HUES48 (cell line): ENCODE measurements around the gene SLC16A10.
"Not testable (repeated sequence)": the region's sequence is repeated elsewhere in the genome, so short reads cannot be mapped to it uniquely, and the experiment has no call there.

ENCODE experiments used
- H3K27ac ChIP-seq: one replicate; pipeline ENCODE4 v1.7.0; 2013; ENCODE audit warnings: low read depth, low read length, inconsistent platforms
- H3K27me3 ChIP-seq: 2 replicates; pipeline ENCODE4 v1.6.1; 2013; ENCODE audit warnings: mild to moderate bottlenecking, low read length; ENCODE audit not compliant: control insufficient read depth, insufficient read depth
- H3K36me3 ChIP-seq: 2 replicates; pipeline ENCODE4 v1.6.1; 2013; ENCODE audit warnings: low read length; ENCODE audit not compliant: control insufficient read depth, insufficient read depth
- H3K4me1 ChIP-seq: 2 replicates; pipeline ENCODE4 v1.6.1; 2013; ENCODE audit warnings: mild to moderate bottlenecking, low read length; ENCODE audit not compliant: control insufficient read depth, insufficient read depth
- H3K4me3 ChIP-seq: 2 replicates; pipeline ENCODE4 v1.5.1; 2013; ENCODE audit warnings: mild to moderate bottlenecking, low read depth, low read length
- H3K9ac ChIP-seq: 2 replicates; pipeline ENCODE4 v1.6.1; 2013; ENCODE audit warnings: mild to moderate bottlenecking, low read depth, low read length, moderate library complexity
- H3K9me3 ChIP-seq: 2 replicates; pipeline ENCODE4 v1.6.1; 2013; ENCODE audit warnings: low read length; ENCODE audit not compliant: control insufficient read depth, insufficient read depth

The SLC16A10 gene

GRCh38 chr6:111132669-111133068 is 45.4 kb downstream of the SLC16A10 start:
- not testable (repeated sequence) for H3K9me3 ChIP-seq, H3K27ac ChIP-seq, H3K4me3 ChIP-seq, H3K27me3 ChIP-seq, H3K4me1 ChIP-seq, H3K9ac ChIP-seq, H3K36me3 ChIP-seq

DNA sequence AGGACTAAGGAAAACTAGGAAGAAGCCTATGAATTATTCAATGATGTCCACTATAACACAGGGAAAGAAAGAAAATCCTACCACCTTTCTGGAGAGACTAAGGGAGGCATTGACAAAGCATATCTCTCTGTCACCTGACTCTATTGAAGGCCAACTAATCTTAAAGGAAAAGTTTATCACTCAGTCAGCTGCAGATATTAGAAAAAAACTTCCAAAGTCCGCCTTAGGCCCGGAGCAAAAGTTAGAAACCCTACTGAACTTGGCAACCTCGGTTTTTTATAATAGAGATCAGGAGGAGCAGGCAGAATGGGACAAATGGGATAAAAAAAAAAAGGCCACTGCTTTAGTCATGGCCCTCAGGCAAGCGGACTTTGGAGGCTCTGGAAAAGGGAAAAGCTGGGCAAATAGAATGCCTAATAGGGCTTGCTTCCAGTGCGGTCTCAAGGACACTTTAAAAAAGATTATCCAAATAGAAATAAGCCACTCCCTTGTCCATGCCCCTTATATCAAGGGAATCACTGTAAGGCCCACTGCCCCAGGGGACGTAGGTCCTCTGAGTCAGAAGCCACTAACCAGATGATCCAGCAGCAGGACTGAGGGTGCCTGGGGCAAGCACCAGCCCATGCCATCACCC is 47.0 kb downstream of the SLC16A10 start:
- not testable (repeated sequence) for H3K36me3 ChIP-seq, H3K4me1 ChIP-seq, H3K4me3 ChIP-seq

GRCh38 chr6:111137489-111138093 is 50.3 kb downstream of the SLC16A10 start:
- not testable (repeated sequence) for H3K27ac ChIP-seq, H3K27me3 ChIP-seq, H3K9ac ChIP-seq, H3K4me1 ChIP-seq, H3K9me3 ChIP-seq, H3K4me3 ChIP-seq, H3K36me3 ChIP-seq

More for the DNA sequence above, 47.0 kb downstream of the SLC16A10 start:
- not testable (repeated sequence) for H3K9me3 ChIP-seq, H3K27me3 ChIP-seq, H3K9ac ChIP-seq, H3K27ac ChIP-seq

DNA sequence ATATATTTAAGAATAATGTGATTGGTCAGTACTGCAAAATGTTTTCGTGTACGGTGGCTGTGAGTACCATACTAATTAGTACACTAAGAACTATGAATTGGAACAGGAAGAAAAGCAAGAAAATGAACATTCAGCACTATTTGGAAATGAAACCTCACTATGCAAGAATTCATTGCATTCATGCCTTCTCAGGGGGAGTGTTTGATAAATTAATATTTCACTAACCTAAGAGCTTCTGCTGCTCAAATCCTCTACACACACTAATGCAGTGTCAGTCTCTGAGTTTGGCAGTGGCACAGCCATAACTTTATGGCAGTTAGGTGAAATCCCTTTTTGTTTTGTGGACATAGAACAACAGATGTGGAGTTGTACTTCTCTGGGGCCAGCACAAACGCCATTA is 60.1 kb downstream of the SLC16A10 start:
- H3K27ac ChIP-seq: no peak overlapping the region
- H3K36me3 ChIP-seq: no peaks in the 10 kb centered on the region
- H3K9me3 ChIP-seq: no peaks in the 10 kb centered on the region
- no peak overlapping the region for H3K9ac ChIP-seq
- H3K4me3 ChIP-seq: no peak overlapping the region
- H3K27me3 ChIP-seq: no peaks in the 10 kb centered on the region
- no peaks in the 10 kb centered on the region for H3K4me1 ChIP-seq

GRCh38 chr6:111148110-111148509 is 60.8 kb downstream of the SLC16A10 start:
- Histone ChIP-seq H3K27me3 (no peaks in the 10 kb centered on the region), H3K27ac (no peak overlapping the region), H3K9me3 (no peaks in the 10 kb centered on the region), H3K9ac (no peak overlapping the region), H3K36me3 (no peaks in the 10 kb centered on the region), H3K4me3 (no peak overlapping the region), H3K4me1 (no peaks in the 10 kb centered on the region)

DNA sequence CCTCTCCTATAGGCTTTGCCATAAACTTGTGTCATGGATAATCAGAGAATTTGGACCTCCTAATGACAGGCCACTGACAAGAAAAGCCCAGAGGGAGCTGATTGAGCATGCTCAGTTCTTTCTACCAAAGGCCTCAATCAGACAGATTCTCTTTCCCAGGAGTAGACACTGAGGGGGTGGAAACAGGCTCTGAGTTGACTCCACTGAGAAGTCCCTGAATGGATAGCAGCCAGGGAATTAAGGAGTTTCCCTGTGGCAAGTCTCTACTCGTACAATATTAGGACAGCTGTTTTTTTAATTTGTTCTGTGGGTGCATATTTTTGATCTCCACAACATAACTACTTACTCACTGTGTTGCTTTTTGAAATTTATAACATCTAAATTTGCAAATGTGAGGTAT is 63.3 kb downstream of the SLC16A10 start:
- H3K36me3 ChIP-seq: no peaks in the 10 kb centered on the region
- no peak overlapping the region for H3K27ac ChIP-seq
- H3K27me3 ChIP-seq: no peaks in the 10 kb centered on the region
- H3K4me1 ChIP-seq: no peaks in the 10 kb centered on the region
- H3K9me3 ChIP-seq: no peaks in the 10 kb centered on the region
- no peak overlapping the region for H3K9ac ChIP-seq
- H3K4me3 ChIP-seq: no peak overlapping the region

GRCh38 chr6:111154981-111155380 is 67.7 kb downstream of the SLC16A10 start:
- no peaks in the 10 kb centered on the region for H3K4me1 ChIP-seq
- H3K9me3 ChIP-seq: peaks cover 4% of the 10 kb centered on the region
- no peak overlapping the region for H3K9ac ChIP-seq
- H3K27me3 ChIP-seq: no peaks in the 10 kb centered on the region
- H3K36me3 ChIP-seq: no peaks in the 10 kb centered on the region
- no peak overlapping the region for H3K27ac ChIP-seq
- H3K4me3 ChIP-seq: no peak overlapping the region

- Histone ChIP-seq H3K36me3 (no peaks in the 10 kb centered on the region), H3K9me3 (peaks cover 7% of the 10 kb centered on the region), H3K27ac (no peak overlapping the region), H3K4me1 (no peaks in the 10 kb centered on the region), H3K9ac (no peak overlapping the region), H3K4me3 (no peak overlapping the region), H3K27me3 (no peaks in the 10 kb centered on the region)
These were observed 70.1 kb downstream of the SLC16A10 start for GRCh38 chr6:111157412-111157811.

DNA sequence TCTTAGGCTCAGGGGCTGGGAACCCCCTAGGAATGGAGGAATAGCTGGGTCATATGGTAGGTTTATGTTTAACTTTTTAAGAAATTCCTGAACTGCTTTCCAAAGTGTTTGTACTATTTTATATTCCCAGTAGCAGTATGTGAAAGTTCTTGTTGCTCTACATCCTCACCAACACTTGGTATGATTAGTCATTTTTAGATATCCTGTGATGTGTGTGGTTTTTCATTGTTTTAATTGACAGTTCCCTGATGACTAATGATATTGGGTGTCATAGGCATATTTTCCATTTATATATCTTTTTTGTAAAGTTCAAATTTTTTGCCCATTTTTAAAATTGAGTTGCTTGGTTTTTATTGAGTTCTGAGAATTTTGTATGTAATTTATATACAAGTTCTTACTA is 72.3 kb downstream of the SLC16A10 start:
- Histone ChIP-seq H3K4me3 (no peak overlapping the region), H3K27ac (no peak overlapping the region), H3K4me1 (no peaks in the 10 kb centered on the region), H3K9ac (no peak overlapping the region), H3K36me3 (no peaks in the 10 kb centered on the region), H3K9me3 (peaks cover 23% of the 10 kb centered on the region), H3K27me3 (no peaks in the 10 kb centered on the region)

- peaks cover 23% of the 10 kb centered on the region for H3K9me3 ChIP-seq
- H3K36me3 ChIP-seq: no peaks in the 10 kb centered on the region
- H3K4me3 ChIP-seq: no peak overlapping the region
- no peaks in the 10 kb centered on the region for H3K4me1 ChIP-seq
- H3K9ac ChIP-seq: no peak overlapping the region
- H3K27me3 ChIP-seq: no peaks in the 10 kb centered on the region
- H3K27ac ChIP-seq: no peak overlapping the region
These were observed 74.3 kb downstream of the SLC16A10 start for GRCh38 chr6:111161650-111162049.

DNA sequence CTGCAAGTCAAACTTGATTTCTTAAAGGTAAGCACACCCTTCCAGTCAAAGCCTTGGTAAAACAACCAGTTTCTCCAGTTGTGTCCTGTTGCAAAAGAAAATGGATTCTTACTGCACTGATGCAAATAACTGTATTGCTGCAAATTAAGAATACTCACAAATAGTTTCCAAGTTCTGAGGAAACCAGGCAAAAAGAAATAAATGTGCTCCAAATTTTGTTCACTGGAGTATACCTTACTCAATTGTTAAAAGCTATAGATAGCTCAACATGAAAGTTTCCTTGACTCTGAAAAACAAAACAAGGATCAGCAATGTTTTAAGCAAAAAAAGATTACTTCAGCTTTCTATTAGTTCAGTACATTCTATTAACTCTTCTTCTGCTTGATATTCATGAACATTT is 75.2 kb downstream of the SLC16A10 start:
- H3K27ac ChIP-seq: no peak overlapping the region
- H3K9me3 ChIP-seq: peaks cover 23% of the 10 kb centered on the region
- no peaks in the 10 kb centered on the region for H3K4me1 ChIP-seq
- no peaks in the 10 kb centered on the region for H3K27me3 ChIP-seq
- no peak overlapping the region for H3K4me3 ChIP-seq
- H3K36me3 ChIP-seq: no peaks in the 10 kb centered on the region
- no peak overlapping the region for H3K9ac ChIP-seq
